Osteoblast (primary cell): ENCODE measurements around the gene ROPN1B. TPM values are rescaled to one million over a fixed set of nuclear protein-coding genes. Genes with fewer than 3 reads are reported as not detected.

ENCODE experiments used
- DNase-seq: peaks from one replicate; pipeline ENCODE4 v3.0.0; 2011; ENCODE audit warnings: low spot score, mixed read lengths; ENCODE audit not compliant: insufficient read length; ENCODE audit errors: missing footprints
- H2AFZ ChIP-seq: 2 replicates; pipeline ENCODE4 v1.6.0; 2011; ENCODE audit warnings: mild to moderate bottlenecking, low read length
- H3K27ac ChIP-seq: 2 replicates; pipeline ENCODE4 v1.5.1; 2011; ENCODE audit warnings: mild to moderate bottlenecking, low read depth, low read length, moderate library complexity
- H3K27me3 ChIP-seq: 2 replicates; pipeline ENCODE4 v1.6.0; 2012; ENCODE audit warnings: mild to moderate bottlenecking, control low read depth, inconsistent platforms, low read length, moderate library complexity; ENCODE audit not compliant: insufficient read depth
- H3K36me3 ChIP-seq: 2 replicates; pipeline ENCODE4 v1.5.1; 2011; ENCODE audit warnings: mild to moderate bottlenecking, low read length, control low read depth, moderate library complexity; ENCODE audit not compliant: insufficient read depth
- H3K4me1 ChIP-seq: 2 replicates; pipeline ENCODE4 v1.5.1; 2011; ENCODE audit warnings: mild to moderate bottlenecking, low read length, control low read depth, moderate library complexity; ENCODE audit not compliant: insufficient read depth
- H3K4me2 ChIP-seq: 2 replicates; pipeline ENCODE4 v1.6.0; 2011; ENCODE audit warnings: mild to moderate bottlenecking, low read length; ENCODE audit not compliant: insufficient read depth
- H3K4me3 ChIP-seq: fragments of 200-600 bp; sonication (generic); 3 replicates; pipeline ENCODE4 v1.5.1; 2012; ENCODE audit warnings: mild to moderate bottlenecking, low read length, inconsistent platforms; ENCODE audit not compliant: insufficient read depth
- H3K79me2 ChIP-seq: 2 replicates; pipeline ENCODE4 v1.6.0; 2012; ENCODE audit warnings: mild to moderate bottlenecking, low read length, control low read depth, inconsistent platforms; ENCODE audit not compliant: insufficient read depth
- H3K9me3 ChIP-seq: 2 replicates; pipeline ENCODE4 v1.5.1; 2011; ENCODE audit warnings: low read depth, low read length, control low read depth
- H4K20me1 ChIP-seq: 2 replicates; pipeline ENCODE4 v1.6.0; 2012; ENCODE audit warnings: mild to moderate bottlenecking, low read length, control low read depth; ENCODE audit not compliant: insufficient read depth
- total RNA-seq: library from RNA; depleted of rRNA; stranded (reverse); fragments of >200 nt; gene quantifications from 2 replicates; pipeline ENCODE4 v1.2.3, GENCODE V29; 2012
- TF ChIP-seq, protein P1 (sequence below): IDR thresholded peaks from 2 replicates; pipeline ENCODE4 v1.5.1; 2011; ENCODE audit warnings: mild to moderate bottlenecking, low read depth, low read length, moderate library complexity; ENCODE audit errors: extremely low read depth

ROPN1B gene
- total RNA-seq, 1 donor, result not detected

DNA sequence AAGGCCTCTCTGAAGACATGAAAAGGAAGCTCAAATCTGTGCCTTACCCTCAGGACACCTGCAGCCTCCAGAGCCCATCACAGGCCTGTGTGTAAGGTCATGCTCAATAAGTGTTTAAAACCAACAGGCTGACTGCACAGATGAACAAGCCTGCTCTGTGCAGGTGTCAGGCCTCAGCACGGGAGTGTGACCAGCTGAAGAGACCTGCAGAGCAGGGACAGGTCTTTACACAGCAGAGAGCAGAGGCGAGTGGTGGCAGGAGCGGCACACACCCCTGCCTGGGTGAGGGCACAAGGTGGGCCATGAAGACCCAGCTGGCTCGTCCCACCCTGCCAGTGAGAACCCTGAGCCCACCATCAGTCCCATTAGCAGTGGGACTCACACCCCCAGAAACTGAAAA is 56.9 kb downstream of the ROPN1B start:
- Histone ChIP-seq H3K4me2 (no peak overlapping the region), H3K79me2 (no peaks in the 10 kb centered on the region), H3K4me1 (no peaks in the 10 kb centered on the region), H3K9me3 (peaks cover 3% of the 10 kb centered on the region), H2AFZ (no peak overlapping the region), H3K4me3 (no peak overlapping the region), H3K27ac (no peak overlapping the region), H3K36me3 (no peaks in the 10 kb centered on the region), H3K27me3 (no peaks in the 10 kb centered on the region), H4K20me1 (no peaks in the 10 kb centered on the region)
- DNase-seq, result no peak
- TF ChIP-seq, protein P1, sequence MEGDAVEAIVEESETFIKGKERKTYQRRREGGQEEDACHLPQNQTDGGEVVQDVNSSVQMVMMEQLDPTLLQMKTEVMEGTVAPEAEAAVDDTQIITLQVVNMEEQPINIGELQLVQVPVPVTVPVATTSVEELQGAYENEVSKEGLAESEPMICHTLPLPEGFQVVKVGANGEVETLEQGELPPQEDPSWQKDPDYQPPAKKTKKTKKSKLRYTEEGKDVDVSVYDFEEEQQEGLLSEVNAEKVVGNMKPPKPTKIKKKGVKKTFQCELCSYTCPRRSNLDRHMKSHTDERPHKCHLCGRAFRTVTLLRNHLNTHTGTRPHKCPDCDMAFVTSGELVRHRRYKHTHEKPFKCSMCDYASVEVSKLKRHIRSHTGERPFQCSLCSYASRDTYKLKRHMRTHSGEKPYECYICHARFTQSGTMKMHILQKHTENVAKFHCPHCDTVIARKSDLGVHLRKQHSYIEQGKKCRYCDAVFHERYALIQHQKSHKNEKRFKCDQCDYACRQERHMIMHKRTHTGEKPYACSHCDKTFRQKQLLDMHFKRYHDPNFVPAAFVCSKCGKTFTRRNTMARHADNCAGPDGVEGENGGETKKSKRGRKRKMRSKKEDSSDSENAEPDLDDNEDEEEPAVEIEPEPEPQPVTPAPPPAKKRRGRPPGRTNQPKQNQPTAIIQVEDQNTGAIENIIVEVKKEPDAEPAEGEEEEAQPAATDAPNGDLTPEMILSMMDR, result no peak

DNA sequence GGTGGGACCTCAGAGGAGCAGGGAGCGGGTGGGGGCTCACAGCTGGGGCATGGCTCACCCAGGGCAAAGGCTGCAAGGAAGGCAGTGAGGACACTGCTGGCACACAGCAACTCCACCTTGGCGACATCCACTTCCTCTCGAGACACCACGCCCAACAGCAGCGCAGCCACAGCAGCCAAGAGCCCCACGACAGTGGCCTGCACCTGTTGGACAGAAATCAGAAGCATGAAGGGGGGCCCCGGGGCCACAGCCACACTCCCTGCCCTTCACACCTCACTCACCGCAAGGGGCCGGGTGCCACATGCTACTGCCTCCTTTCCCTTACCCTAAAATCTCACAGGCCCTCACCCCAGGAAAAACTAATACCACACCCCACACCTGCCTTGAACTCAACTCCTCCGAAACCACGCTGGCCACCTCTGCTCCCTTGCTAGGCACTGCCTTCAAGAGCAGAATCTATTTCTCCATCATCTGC is 57.3 kb downstream of the ROPN1B start:
- no peak overlapping the region for H3K27ac ChIP-seq
- peaks cover 3% of the 10 kb centered on the region for H3K9me3 ChIP-seq
- H2AFZ ChIP-seq, result no peak overlapping the region
- no peaks in the 10 kb centered on the region for H3K36me3 ChIP-seq
- H3K4me1 ChIP-seq, result no peaks in the 10 kb centered on the region
- H3K27me3 ChIP-seq, result no peaks in the 10 kb centered on the region
- H4K20me1 ChIP-seq, result no peaks in the 10 kb centered on the region
- no peaks in the 10 kb centered on the region for H3K79me2 ChIP-seq
- no peak overlapping the region for H3K4me3 ChIP-seq
- H3K4me2 ChIP-seq, result no peak overlapping the region
- TF ChIP-seq, protein P1, result no peak
- no peak for DNase-seq

DNA sequence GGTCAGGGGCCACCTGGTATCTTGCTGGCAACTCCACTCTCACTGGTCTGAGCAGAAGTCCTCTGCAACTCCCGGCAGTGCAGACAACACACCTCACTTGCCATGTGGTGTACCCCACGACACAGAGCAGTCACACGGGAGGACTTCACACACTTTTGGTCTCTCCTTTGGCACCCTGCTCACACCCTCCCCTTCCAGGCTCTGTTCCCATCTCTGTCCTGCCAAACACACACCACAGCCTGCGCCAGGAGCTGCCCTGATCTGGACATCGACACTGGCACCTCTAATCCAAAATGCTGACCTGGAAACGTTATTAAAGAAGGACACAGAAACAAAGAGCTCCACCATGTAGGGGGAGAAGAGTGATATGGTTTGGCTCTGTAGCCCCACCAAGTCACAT is 57.8 kb downstream of the ROPN1B start:
- Histone ChIP-seq H3K36me3 (no peaks in the 10 kb centered on the region), H3K27ac (no peak overlapping the region), H4K20me1 (no peaks in the 10 kb centered on the region), H3K27me3 (no peaks in the 10 kb centered on the region), H3K4me1 (no peaks in the 10 kb centered on the region), H3K4me3 (no peak overlapping the region), H2AFZ (no peak overlapping the region), H3K9me3 (peaks cover 3% of the 10 kb centered on the region), H3K79me2 (no peaks in the 10 kb centered on the region), H3K4me2 (no peak overlapping the region)
- no peak for DNase-seq
- TF ChIP-seq, protein P1, result no peak

DNA sequence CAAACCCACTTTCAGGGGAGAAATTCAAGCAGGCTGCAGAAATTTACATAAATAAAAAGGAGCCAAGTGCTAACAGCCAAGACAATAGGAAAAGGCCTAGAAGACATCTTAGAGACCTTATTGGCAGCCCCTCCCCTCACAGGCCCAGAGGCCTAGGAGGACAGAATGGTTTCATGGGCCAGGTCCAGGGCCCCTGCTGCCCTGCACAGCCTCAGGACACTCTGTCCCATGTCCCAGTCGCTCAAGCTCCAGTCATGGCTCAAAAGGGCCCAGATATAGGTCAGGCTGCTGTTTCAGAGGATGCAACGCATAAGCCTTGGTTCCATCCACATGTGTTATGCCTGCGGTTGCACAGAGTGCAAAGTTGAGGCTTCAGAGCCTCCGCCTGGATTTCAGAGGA is 59.1 kb downstream of the ROPN1B start:
- no peak overlapping the region for H2AFZ ChIP-seq
- H3K4me2 ChIP-seq, result no peak overlapping the region
- no peaks in the 10 kb centered on the region for H3K4me1 ChIP-seq
- TF ChIP-seq, protein P1, result no peak
- peaks cover 3% of the 10 kb centered on the region for H3K9me3 ChIP-seq
- no peaks in the 10 kb centered on the region for H3K27me3 ChIP-seq
- no peaks in the 10 kb centered on the region for H4K20me1 ChIP-seq
- H3K79me2 ChIP-seq, result no peaks in the 10 kb centered on the region
- H3K4me3 ChIP-seq, result no peak overlapping the region
- no peak overlapping the region for H3K27ac ChIP-seq
- no peak for DNase-seq
- H3K36me3 ChIP-seq, result no peaks in the 10 kb centered on the region
